GM19397 (cell line): Measurements from ENCODE around the gene PTPRK.
A peak's percentile ranks its signal among the peaks of the same experiment; 100 is the strongest.

Experiments
- ATAC-seq: cut with Tn5 transposase; IDR thresholded peaks from one replicate; pipeline ENCODE4 v1.9.1; 2021; ENCODE audit warnings: mild to moderate bottlenecking, moderate library complexity; ENCODE audit not compliant: unreplicated experiment

PTPRK gene

GRCh38 chr6:128305228-128305627 is 215.2 kb downstream of the PTPRK start:
- no peak for ATAC-seq

GRCh38 chr6:128303870-128304269 is 216.5 kb downstream of the PTPRK start:
- ATAC-seq, result no peak

GRCh38 chr6:128302942-128303341 is 217.5 kb downstream of the PTPRK start:
- no peak for ATAC-seq

GRCh38 chr6:128295670-128296069 is 224.7 kb downstream of the PTPRK start:
- ATAC-seq, result no peak

DNA sequence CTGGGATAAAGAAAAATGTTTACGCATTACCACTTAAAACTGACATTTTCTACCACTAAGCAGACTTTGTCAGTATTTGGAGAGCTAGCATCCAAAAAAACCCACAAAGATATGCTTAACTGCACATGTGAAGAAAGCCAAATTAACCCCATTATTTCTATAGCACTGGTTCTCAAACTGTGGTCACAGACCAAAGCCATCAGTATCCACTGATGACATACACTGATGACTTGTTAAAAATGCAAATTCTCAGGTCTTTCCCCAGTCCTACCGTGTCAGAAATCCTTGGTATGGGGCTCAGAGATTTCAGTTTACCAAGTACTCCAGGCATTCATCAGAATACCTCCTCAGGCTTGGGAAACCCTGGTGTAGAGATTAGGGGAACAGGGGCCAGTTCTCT is 230.2 kb downstream of the PTPRK start:
- peak; percentile 83 for ATAC-seq

- no peak for ATAC-seq
Measured at GRCh38 chr6:128284128-128284527, 236.3 kb downstream of the PTPRK start.

- no peak for ATAC-seq
Measured at GRCh38 chr6:128282961-128283360, 237.4 kb downstream of the PTPRK start.

GRCh38 chr6:128280960-128281359 is 239.4 kb downstream of the PTPRK start:
- ATAC-seq, result no peak

DNA sequence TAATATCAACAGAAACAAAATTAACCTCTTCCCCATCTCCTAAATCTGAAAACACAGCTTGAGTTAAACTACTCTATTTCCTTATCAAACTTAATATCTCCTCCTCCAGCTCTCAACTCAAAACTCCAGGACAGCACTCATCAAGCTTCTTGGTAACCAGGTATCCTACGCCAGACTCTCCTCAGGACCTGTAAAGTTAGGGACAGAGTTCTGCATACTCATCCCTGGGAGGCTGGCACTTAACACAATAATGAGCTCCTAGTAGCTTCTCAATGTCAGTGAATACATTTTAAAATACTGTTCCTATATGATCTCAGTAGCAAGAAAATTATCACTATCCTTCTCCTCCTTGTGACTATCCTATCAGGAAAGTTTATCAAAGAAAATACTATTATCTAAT is 240.3 kb downstream of the PTPRK start:
- ATAC-seq, result no peak

DNA sequence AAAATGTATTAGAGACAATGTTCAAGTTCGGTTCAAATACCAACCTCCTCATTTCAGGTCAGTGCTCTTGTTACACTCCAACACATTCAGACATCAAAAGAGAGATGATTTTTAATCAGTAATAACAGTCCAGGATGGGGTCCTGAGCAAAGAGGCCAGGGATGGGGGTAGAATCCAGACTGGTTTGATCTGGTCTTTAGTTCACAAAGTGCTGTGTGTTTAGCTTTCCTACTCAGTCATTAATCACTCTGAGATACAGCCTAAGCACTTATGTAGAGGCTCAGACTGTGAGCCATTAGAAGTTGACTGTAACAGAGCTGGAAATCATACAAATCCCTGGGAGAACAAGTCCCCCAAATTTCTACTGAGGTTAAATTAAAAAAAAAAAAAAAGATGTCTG is 241.6 kb downstream of the PTPRK start:
- no peak for ATAC-seq

DNA sequence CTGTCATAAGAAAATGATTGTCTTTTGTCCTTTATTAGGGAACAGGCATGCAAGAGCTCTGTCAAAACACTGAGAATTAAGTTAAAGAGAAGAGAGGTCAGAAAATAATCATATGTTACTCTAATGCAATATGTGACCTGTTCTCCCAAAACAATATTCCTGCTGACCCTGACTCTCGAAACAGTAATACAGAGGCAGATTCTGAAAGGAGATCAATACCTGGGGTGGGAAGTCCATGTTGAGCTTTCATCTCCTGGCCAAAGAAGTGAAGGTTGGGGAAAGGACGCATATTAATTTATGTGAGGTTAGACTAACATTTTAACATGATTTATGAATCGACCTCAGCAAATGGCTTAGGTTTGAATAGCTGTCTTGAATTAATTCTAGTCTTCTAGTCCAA is 243.0 kb downstream of the PTPRK start:
- no peak for ATAC-seq

GRCh38 chr6:128276311-128276710 is 244.1 kb downstream of the PTPRK start:
- ATAC-seq, result no peak

- no peak for ATAC-seq
Measured at GRCh38 chr6:128275681-128276080, 244.7 kb downstream of the PTPRK start.

DNA sequence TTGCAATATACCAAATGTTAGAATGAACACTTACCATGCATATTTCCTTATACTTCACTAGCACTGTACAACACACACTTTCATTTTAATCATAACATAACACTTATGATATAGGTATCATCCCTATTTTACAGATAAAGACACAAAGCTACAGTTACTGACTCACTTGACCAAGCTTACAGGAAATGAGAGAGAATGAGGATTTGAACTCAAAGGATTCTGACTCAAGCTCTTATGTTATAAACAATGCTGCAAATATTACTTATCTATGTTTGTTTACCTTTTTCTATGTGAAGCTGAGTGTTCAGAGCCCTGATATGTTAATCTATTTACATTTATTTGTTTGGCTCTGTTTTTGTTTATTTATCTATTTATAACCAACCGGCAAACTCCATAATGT is 245.4 kb downstream of the PTPRK start:
- ATAC-seq, result no peak

DNA sequence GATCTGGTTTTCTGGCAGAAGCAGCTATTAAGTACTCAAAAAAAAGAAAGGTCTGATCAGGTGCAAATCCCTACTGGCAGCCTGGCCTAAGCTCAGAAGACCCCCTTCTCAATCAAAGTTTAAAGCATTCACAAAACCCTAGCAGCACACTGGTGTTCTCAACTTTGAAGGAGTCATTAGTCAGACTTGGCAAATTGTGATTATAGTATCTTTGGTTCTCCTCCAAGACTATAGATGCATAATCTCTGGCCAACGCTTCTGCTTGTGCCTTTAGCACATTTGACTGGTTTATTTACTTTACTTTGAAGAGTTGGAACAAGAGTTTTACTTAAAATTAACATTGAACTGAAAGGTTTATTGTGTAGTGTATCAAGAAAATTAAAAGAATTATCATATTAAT is 248.9 kb downstream of the PTPRK start:
- no peak for ATAC-seq

GRCh38 chr6:128271011-128271410 is 249.4 kb downstream of the PTPRK start:
- ATAC-seq, result no peak

DNA sequence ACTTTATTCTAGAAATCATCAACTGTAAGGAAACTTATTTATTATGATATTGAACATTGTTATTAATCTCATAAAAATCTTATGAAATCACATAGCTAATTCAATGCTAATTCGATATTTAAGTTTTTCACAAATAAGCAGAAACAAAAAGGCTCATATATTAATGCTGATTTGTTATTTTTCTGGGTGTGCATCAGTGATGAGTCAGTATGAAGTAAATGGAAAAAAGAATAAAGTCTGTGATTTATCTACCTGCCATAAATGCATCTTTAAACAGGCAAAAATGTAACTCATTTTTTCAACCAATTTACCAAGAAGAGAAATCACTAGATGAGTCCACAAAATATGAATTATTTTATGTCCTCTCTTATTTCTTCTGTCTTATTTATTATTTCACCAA is 253.5 kb downstream of the PTPRK start:
- ATAC-seq, result no peak

- no peak for ATAC-seq
Measured at GRCh38 chr6:128265706-128266105, 254.7 kb downstream of the PTPRK start.

GRCh38 chr6:128259730-128260685 is 260.4 kb downstream of the PTPRK start:
- peak; percentile 35 for ATAC-seq

- ATAC-seq, result peak; percentile 86
Measured at GRCh38 chr6:128259029-128259724, 261.2 kb downstream of the PTPRK start.

GRCh38 chr6:128256095-128256494 is 264.3 kb downstream of the PTPRK start:
- ATAC-seq, result no peak
